ENCODE data around the gene C14orf119. TPM values are rescaled to one million over a fixed set of nuclear protein-coding genes. Genes with fewer than 3 reads are reported as not detected.

C14orf119 gene
- total RNA-seq, 4 donors from 2014 or later, result 22.3 to 45.0 (median 41.7) TPM

DNA sequence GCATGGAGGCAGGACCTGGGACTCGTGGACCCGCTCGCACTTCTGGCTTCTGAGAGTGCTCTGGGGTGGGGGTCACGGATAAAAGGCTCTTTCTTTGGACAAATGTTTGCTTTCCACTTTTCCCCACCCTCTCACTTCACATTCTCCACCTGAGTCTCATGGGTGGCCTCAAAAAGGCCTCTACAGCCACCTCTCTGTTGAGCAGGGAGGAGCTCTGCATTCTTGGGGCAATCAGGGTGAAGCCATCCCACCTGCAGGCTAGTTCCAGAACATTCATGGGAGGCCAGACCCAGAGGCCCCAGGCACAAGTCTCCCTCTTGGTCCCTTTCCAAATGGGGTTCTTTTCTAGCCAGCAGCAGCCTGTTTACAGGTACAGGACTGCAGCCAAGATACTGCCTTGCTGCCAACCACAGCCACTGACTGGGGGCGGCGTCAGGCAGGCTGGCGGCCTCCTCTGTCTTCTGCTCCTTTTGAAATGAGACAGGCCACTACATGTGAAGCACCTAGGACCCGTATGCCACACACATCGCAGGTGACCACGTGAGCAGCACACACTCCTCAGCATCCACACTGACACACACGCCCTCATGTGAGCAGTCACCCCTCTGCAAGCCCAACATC, 42.0 kb downstream of the C14orf119 start:
- TF ChIP-seq, protein P1, sequence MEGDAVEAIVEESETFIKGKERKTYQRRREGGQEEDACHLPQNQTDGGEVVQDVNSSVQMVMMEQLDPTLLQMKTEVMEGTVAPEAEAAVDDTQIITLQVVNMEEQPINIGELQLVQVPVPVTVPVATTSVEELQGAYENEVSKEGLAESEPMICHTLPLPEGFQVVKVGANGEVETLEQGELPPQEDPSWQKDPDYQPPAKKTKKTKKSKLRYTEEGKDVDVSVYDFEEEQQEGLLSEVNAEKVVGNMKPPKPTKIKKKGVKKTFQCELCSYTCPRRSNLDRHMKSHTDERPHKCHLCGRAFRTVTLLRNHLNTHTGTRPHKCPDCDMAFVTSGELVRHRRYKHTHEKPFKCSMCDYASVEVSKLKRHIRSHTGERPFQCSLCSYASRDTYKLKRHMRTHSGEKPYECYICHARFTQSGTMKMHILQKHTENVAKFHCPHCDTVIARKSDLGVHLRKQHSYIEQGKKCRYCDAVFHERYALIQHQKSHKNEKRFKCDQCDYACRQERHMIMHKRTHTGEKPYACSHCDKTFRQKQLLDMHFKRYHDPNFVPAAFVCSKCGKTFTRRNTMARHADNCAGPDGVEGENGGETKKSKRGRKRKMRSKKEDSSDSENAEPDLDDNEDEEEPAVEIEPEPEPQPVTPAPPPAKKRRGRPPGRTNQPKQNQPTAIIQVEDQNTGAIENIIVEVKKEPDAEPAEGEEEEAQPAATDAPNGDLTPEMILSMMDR (IDR thresholded peaks at IDR 0.05; ENCODE audit: low read depth), result no peak

DNA sequence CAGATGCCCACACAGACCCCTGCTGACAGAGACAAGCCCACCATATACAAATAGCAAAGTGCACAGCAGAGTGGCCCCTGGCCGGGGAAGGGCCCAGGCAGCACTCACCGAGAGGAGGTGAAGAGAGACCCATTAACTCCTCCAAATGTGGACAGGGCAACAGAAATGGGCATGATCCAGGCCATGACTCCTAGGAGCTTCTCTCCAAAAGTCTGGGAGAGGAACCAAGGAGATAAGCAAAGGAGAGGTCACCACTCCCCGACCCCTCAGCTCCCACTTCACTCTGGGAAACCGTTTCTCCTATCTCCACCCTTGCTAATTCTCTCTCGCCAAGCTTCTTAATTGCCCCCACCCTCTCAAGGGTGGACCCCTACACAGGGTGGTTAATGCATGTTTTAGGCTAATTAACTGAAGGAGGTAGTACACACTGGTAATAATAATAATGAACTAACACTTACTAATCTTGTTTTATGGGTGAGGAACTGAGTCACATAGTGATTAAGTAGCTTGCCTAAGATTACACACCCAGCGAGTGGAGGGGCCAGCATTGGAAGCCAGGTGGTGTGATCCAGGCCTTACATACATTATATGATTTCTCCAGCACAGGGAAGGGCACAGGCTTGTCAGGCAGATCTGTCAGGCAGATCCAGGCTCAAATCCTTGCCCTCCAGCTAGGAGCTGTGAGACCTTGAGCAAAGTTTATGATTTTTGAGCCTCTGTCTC, 42.7 kb downstream of the C14orf119 start:
- TF ChIP-seq, protein P1 (IDR thresholded peaks at IDR 0.05; ENCODE audit: low read depth), result no peak

DNA sequence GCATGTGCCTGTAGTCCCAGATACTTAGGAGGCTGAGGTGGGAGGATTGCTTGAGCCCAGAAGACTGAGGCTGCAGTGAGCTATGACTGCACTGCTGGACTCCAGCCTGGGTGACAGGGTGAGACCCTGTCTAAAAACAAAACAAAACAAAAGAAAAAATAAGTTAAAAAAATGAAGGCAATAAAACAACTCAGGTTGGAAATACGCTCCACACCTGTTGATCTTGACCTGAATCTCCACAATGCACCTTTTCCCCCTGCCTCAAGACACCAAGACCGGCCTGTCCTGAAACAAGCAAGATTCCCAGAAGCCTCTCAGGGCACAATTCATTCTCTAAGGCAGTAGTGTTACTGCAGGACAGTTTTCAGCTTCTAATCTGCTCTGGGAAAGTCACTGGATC, 44.6 kb downstream of the C14orf119 start:
- TF ChIP-seq, protein P1 (IDR thresholded peaks at IDR 0.05; ENCODE audit: low read depth), result no peak

DNA sequence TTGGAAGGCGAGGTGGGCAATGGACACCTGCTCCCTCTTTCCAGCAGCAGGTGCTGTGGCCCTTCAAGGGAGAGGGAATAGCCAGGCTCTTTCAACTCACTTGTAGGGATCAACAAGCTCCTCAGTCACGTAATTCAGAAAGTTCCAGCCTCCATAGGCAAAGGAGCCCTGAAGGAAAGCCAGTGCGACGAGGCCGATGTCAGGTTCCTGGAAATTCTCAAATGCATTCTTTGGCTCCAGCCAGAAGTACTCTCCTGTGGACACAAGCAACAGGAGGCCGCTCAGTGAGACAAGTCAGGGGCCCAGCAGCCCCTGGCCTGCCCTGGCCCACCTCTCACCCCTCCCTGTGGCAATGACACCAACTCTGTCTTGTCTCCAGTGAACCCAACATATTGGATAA, 45.1 kb downstream of the C14orf119 start:
- TF ChIP-seq, protein P1 (IDR thresholded peaks at IDR 0.05; ENCODE audit: low read depth), result no peak

- TF ChIP-seq, protein P1 (IDR thresholded peaks at IDR 0.05; ENCODE audit: low read depth), result no peak
These were observed 46.6 kb downstream of the C14orf119 start for GRCh38 chr14:23141706-23142444.

GRCh38 chr14:23142826-23143225, 47.5 kb downstream of the C14orf119 start:
- TF ChIP-seq, protein P1 (IDR thresholded peaks at IDR 0.05; ENCODE audit: low read depth), result no peak

GRCh38 chr14:23143911-23144310, 48.6 kb downstream of the C14orf119 start:
- TF ChIP-seq, protein P1 (IDR thresholded peaks at IDR 0.05; ENCODE audit: low read depth), result no peak
